NCI-H526 treated with DMSO at 0.1 percent for 48 hours (cell line): ENCODE measurements around the gene SCN7A.
"Not testable (repeated sequence)": the region's sequence is repeated elsewhere in the genome, so short reads cannot be mapped to it uniquely, and the experiment has no call there.

Source experiments
- DNase-seq: peaks from one replicate; lab custom pipeline; 2025; lab: John Stamatoyannopoulos, UW

The SCN7A gene

DNA sequence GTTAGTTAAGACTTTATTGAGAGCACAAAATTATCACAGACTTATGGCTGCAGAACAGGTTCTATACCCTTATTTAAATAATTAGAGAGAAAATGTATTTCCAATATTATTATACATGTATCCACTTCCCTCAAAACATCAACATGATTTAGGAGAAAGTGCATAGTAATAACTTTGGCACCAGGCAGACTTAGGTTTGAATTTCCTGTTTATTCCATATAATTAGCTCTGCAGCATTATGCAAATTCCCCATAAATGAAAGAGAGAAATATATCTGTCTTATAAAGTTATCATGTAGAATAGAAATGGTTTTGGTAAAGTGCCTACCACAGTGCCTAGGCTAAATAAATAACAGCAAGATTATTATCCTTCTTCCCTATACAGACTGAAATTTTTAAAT lies 133.6 kb downstream of the SCN7A start:
- DNase-seq, result no peak

GRCh38 chr2:166357950-166358321 lies 136.1 kb downstream of the SCN7A start:
- not testable (repeated sequence) for DNase-seq

DNA sequence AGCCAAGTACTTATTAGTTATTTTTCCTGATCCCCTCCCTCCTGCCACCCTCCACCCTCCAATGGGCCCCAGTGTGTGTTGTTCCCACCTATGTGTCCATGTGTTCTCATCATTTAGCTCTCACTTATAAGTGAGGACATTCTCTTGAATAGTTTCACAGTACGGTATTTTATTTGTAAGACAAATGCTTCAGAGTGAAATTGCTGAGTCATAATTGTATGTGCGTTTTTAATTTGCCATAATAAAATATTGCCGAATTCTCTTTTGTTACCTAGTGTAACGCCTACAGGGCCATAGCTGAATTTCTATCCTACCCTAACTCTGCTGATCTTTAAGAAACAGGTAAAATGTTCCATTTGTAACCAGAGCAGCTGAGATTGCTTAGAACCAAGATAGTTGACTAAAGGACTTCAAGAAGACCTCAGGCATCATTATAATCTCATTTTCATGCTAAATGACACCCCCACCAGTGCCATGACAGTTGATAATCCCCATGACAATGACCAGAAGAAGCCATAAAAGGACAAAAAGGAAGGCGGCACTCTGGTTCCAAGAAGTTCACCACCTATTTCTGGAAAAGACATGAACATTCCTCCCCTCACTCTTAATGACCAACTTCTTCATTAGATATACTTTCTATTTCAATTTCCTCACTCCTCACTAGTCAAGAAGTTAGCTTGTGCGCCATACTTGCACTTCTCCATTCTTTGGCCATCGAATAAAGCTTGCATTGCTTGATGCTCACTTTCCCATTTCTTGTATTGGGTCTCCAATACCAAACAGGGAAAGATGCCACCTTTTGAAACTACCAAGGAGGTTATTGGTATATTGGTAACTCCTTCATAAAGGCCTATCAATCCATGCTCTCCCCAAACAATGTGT lies 136.7 kb downstream of the SCN7A start:
- DNase-seq, result no peak
